Chondrocyte (in vitro differentiated cells): ENCODE results near the gene ADAMTS7. TPM values are rescaled to one million over a fixed set of nuclear protein-coding genes. Genes with fewer than 3 reads are reported as not detected.
A peak's percentile ranks its signal among the peaks of the same experiment; 100 is the strongest.
"Not testable (repeated sequence)": the region's sequence is repeated elsewhere in the genome, so short reads cannot be mapped to it uniquely, and the experiment has no call there.

Source experiments
- DNase-seq: peaks from one replicate; pipeline ENCODE4 v3.0.0; 2021; ENCODE audit warnings: mixed read lengths, low spot score
- H3K27ac Mint-ChIP-seq: one replicate; pipeline ENCODE4 v1.8.0; 2021; ENCODE audit warnings: mild to moderate bottlenecking, moderate library complexity, mixed read lengths; ENCODE audit not compliant: unreplicated experiment
- H3K27me3 Mint-ChIP-seq: 2 replicates; pipeline ENCODE4 v1.8.0; 2021; ENCODE audit warnings: low read depth, mixed read lengths
- H3K36me3 Mint-ChIP-seq: 2 replicates; pipeline ENCODE4 v1.8.0; 2021; ENCODE audit warnings: low read depth, mixed read lengths
- H3K4me1 Mint-ChIP-seq: 2 replicates; pipeline ENCODE4 v1.8.0; 2021; ENCODE audit warnings: low read depth, mild to moderate bottlenecking, mixed read lengths
- H3K4me3 Mint-ChIP-seq: one replicate; pipeline ENCODE4 v1.8.0; 2021; ENCODE audit warnings: mild to moderate bottlenecking, moderate library complexity, mixed read lengths; ENCODE audit not compliant: unreplicated experiment
- H3K9me3 Mint-ChIP-seq: 2 replicates; pipeline ENCODE4 v1.8.0; 2021; ENCODE audit warnings: low read depth, mixed read lengths
- CTCF ChIP-seq: fragments of 200-600 bp; sonication (generic); IDR thresholded peaks from 2 replicates; pipeline ENCODE4 v1.5.0; 2021; ENCODE audit warnings: antibody characterized with exemption, mild to moderate bottlenecking, moderate library complexity
- total RNA-seq: library from RNA; stranded (reverse); gene quantifications from 3 replicates; pipeline ENCODE4 v1.2.1, GENCODE V29; 2021

Gene ADAMTS7
- total RNA-seq, 1 donor from 2014 or later, result 111 TPM

DNA sequence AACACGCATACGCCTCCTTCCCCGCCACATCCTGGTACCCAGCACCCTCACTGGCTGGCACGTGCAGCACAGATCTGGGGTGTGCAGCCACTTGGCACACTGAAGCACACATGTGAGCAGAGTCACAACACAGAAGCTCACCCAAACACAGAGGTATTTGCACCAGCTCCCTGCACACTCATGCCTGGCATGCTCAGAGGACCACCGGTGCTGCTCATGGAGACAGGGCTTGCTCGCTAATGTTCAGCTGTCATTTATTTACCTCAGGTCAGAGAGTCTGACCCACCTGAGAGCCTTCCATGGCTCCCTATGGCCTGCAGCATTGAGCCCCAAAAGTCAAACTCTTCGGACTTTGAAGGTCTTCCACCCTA, 70.4 kb downstream of the ADAMTS7 start:
- peaks cover 3% of the 10 kb centered on the region for H3K4me1 Mint-ChIP-seq
- no peaks in the 10 kb centered on the region for H3K36me3 Mint-ChIP-seq
- no peak for DNase-seq
- no peak overlapping the region for H3K27ac Mint-ChIP-seq
- no peaks in the 10 kb centered on the region for H3K27me3 Mint-ChIP-seq
- no peak for TF ChIP-seq CTCF
- H3K9me3 Mint-ChIP-seq, result no peaks in the 10 kb centered on the region
- H3K4me3 Mint-ChIP-seq, result no peak overlapping the region

- Mint-ChIP-seq H3K36me3 (no peaks in the 10 kb centered on the region), H3K27ac (no peak overlapping the region), H3K4me3 (no peak overlapping the region), H3K9me3 (no peaks in the 10 kb centered on the region), H3K27me3 (no peaks in the 10 kb centered on the region), H3K4me1 (peaks cover 3% of the 10 kb centered on the region)
- peak; percentile 76 for DNase-seq
- peak; percentile 63 for TF ChIP-seq CTCF
These were observed 71.0 kb downstream of the ADAMTS7 start for GRCh38 chr15:78739996-78740903.

DNA sequence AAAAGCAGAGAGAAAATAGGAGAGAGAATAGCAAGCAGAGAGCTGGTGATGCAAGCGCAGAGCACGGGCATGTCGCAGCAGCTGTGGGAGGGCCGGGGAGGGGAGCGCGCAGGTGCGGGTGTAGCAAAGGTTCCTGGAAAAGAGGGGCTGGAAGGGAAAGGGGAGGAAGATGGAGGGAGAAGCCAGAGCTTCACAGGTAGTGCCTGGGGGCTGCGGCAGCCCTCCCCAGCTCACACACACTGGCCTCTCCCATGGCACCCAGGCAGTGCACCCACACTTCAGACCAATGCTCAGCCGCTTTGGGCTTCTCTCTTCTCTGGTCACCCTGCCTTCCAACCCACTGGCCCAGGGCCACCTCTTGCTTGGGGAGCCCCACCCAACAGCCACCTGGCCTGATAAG, 72.1 kb downstream of the ADAMTS7 start:
- Mint-ChIP-seq H3K36me3 (peaks cover 2% of the 10 kb centered on the region), H3K27me3 (peaks cover 7% of the 10 kb centered on the region), H3K27ac (no peak overlapping the region), H3K4me1 (peaks cover 3% of the 10 kb centered on the region), H3K9me3 (no peaks in the 10 kb centered on the region), H3K4me3 (no peak overlapping the region)
- DNase-seq, result no peak
- TF ChIP-seq CTCF, result no peak

- not testable (repeated sequence) for H3K4me1 Mint-ChIP-seq, H3K9me3 Mint-ChIP-seq, H3K4me3 Mint-ChIP-seq, H3K36me3 Mint-ChIP-seq, DNase-seq, H3K27ac Mint-ChIP-seq
- TF ChIP-seq CTCF, result peak; percentile 78
- peaks cover 11% of the 10 kb centered on the region for H3K27me3 Mint-ChIP-seq
These were observed 73.2 kb downstream of the ADAMTS7 start for GRCh38 chr15:78737931-78738558.

- H3K27me3 Mint-ChIP-seq, result peaks cover 12% of the 10 kb centered on the region
These were observed 74.0 kb downstream of the ADAMTS7 start for GRCh38 chr15:78737187-78737820.

DNA sequence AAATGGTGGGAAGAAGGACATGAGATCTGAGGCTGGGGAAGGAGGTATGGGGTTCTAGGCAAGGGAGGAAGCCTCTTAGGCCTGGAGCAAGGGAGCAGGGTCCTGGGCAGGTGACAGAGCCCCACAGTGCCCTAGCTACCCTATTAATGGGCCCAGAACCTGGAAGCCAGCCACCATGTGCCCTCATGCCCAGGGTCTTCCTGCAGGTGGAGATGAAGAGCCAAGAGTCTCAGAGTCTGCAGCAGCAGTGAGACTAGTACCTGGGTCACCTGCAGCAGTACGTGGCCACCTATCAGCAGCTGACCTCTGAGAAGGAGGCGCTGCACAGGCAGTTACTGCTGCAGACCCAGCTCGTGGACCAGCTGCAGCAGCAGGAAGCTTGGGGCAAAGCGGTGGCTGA, 75.0 kb downstream of the ADAMTS7 start:
- peaks cover 12% of the 10 kb centered on the region for H3K27me3 Mint-ChIP-seq
- not testable (repeated sequence) for H3K36me3 Mint-ChIP-seq, H3K9me3 Mint-ChIP-seq, H3K4me3 Mint-ChIP-seq, H3K4me1 Mint-ChIP-seq, DNase-seq, H3K27ac Mint-ChIP-seq

More at GRCh38 chr15:78737187-78737820, 74.0 kb downstream of the ADAMTS7 start:
- Mint-ChIP-seq H3K27ac (no peak overlapping the region), H3K4me1 (peaks cover 3% of the 10 kb centered on the region), H3K9me3 (no peaks in the 10 kb centered on the region), H3K36me3 (peaks cover 2% of the 10 kb centered on the region), H3K4me3 (no peak overlapping the region)
- no peak for TF ChIP-seq CTCF
- DNase-seq, result no peak
